ENCODE results near the gene C1orf50.

The C1orf50 gene

GRCh38 chr1:42733415-42734200, 33.4 kb upstream of the C1orf50 start:
- H3K4me1 ChIP-seq (ENCODE audit: control insufficient read depth, insufficient read depth, low read length): no peaks in the 10 kb centered on the region
- no peaks in the 10 kb centered on the region for H3K9me3 ChIP-seq (ENCODE audit: control insufficient read depth in 2 of 2, low read length in 2 of 2)
- no peaks in the 10 kb centered on the region for H3K36me3 ChIP-seq (ENCODE audit: control insufficient read depth in 2 of 2, insufficient read depth in 2 of 2, low read length in 2 of 2)
- no peaks in the 10 kb centered on the region for H3K27me3 ChIP-seq (ENCODE audit: control insufficient read depth in 1 of 2, insufficient read depth in 2 of 2, low read length in 2 of 2)
- H3K9ac ChIP-seq (ENCODE audit: low read length in 2 of 2): no peak overlapping the region
- H3K4me3 ChIP-seq (ENCODE audit: low read length in 2 of 2): no peak overlapping the region
- no peak overlapping the region for H3K27ac ChIP-seq (ENCODE audit: low read length)

DNA sequence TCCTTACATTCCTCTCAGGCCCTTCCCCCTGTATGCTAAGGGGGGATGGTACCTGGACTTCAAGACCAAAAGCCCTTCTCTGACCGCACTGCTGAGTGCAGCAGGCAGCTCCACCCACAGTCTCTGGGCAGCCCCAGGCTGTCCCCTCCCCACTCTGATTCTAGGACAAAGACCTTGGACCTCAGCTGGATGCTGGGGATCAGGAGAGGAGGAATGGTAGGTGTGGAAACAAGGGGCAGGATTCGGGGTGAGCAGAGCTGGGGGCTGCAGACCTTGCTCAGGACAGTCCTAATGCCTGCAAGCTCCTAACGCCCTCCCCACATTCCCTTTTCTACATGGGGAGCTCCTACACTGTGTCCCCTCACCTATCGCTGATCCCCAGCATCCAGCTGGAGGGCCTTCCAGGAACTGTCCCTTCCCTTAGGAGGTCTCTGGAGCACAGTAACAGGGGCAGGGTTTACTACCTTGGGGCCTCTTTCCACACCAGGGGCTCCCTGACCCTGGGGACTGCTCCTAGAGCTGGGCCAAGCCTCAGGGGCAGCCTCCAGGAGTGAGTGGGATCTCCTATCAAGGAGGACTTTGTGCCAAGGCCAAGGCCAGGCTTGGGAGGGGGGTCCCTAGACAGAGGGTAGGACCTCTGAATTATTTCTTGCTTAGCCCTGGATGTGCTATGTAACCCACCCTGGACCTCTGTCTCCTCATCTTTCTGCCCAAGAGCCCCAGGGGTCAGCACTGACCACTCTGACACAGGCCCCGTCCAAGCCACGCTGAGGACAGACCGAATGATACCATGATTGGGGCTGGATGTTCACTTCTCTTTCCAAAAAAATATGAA, 32.6 kb upstream of the C1orf50 start:
- H3K27me3 ChIP-seq (ENCODE audit: control insufficient read depth in 1 of 2, insufficient read depth in 2 of 2, low read length in 2 of 2): no peaks in the 10 kb centered on the region
- no peaks in the 10 kb centered on the region for H3K9me3 ChIP-seq (ENCODE audit: control insufficient read depth in 2 of 2, low read length in 2 of 2)
- H3K27ac ChIP-seq (ENCODE audit: low read length): no peak overlapping the region
- H3K9ac ChIP-seq (ENCODE audit: low read length in 2 of 2): no peak overlapping the region
- H3K4me3 ChIP-seq (ENCODE audit: low read length in 2 of 2): no peak overlapping the region
- no peaks in the 10 kb centered on the region for H3K4me1 ChIP-seq (ENCODE audit: control insufficient read depth, insufficient read depth, low read length)
- no peaks in the 10 kb centered on the region for H3K36me3 ChIP-seq (ENCODE audit: control insufficient read depth in 2 of 2, insufficient read depth in 2 of 2, low read length in 2 of 2)

GRCh38 chr1:42735056-42735455, 32.0 kb upstream of the C1orf50 start:
- no peaks in the 10 kb centered on the region for H3K36me3 ChIP-seq (ENCODE audit: control insufficient read depth in 2 of 2, insufficient read depth in 2 of 2, low read length in 2 of 2)

GRCh38 chr1:42735477-42736105, 31.5 kb upstream of the C1orf50 start:
- Histone ChIP-seq H3K9ac (ENCODE audit: low read length in 2 of 2) (no peak overlapping the region), H3K27ac (ENCODE audit: low read length) (no peak overlapping the region), H3K36me3 (ENCODE audit: control insufficient read depth in 2 of 2, insufficient read depth in 2 of 2, low read length in 2 of 2) (no peaks in the 10 kb centered on the region), H3K4me1 (ENCODE audit: control insufficient read depth, insufficient read depth, low read length) (no peaks in the 10 kb centered on the region), H3K9me3 (ENCODE audit: control insufficient read depth in 2 of 2, low read length in 2 of 2) (no peaks in the 10 kb centered on the region), H3K27me3 (ENCODE audit: control insufficient read depth in 1 of 2, insufficient read depth in 2 of 2, low read length in 2 of 2) (no peaks in the 10 kb centered on the region), H3K4me3 (ENCODE audit: low read length in 2 of 2) (no peak overlapping the region)

More at GRCh38 chr1:42735056-42735455, 32.0 kb upstream of the C1orf50 start:
- H3K9ac ChIP-seq (ENCODE audit: low read length in 2 of 2): no peak overlapping the region
- H3K4me3 ChIP-seq (ENCODE audit: low read length in 2 of 2): no peak overlapping the region
- no peaks in the 10 kb centered on the region for H3K4me1 ChIP-seq (ENCODE audit: control insufficient read depth, insufficient read depth, low read length)
- H3K27me3 ChIP-seq (ENCODE audit: control insufficient read depth in 1 of 2, insufficient read depth in 2 of 2, low read length in 2 of 2): no peaks in the 10 kb centered on the region
- H3K27ac ChIP-seq (ENCODE audit: low read length): no peak overlapping the region
- H3K9me3 ChIP-seq (ENCODE audit: control insufficient read depth in 2 of 2, low read length in 2 of 2): no peaks in the 10 kb centered on the region

DNA sequence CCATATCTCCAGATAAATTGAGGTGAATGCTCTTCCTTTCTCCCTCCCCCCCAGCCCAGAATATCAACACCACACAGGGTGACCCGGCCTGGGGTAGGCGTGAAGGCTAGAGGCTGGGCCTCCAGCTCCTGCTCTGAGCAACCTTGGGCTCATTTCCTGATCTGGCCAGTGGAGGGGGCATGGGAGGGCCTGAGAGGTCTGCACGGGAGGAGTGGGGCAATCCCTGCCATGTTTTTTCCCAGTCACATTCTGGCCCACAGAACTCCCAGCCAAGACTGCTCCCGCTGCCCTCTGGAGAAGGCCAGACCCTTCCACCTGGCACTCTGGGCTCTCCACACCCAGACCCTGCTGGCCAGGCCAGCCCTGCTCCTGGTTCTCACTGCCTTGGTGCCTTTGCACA, 30.9 kb upstream of the C1orf50 start:
- Histone ChIP-seq H3K27ac (ENCODE audit: low read length) (no peak overlapping the region), H3K4me1 (ENCODE audit: control insufficient read depth, insufficient read depth, low read length) (no peaks in the 10 kb centered on the region), H3K27me3 (ENCODE audit: control insufficient read depth in 1 of 2, insufficient read depth in 2 of 2, low read length in 2 of 2) (no peaks in the 10 kb centered on the region), H3K9me3 (ENCODE audit: control insufficient read depth in 2 of 2, low read length in 2 of 2) (no peaks in the 10 kb centered on the region), H3K4me3 (ENCODE audit: low read length in 2 of 2) (no peak overlapping the region), H3K36me3 (ENCODE audit: control insufficient read depth in 2 of 2, insufficient read depth in 2 of 2, low read length in 2 of 2) (no peaks in the 10 kb centered on the region), H3K9ac (ENCODE audit: low read length in 2 of 2) (no peak overlapping the region)

DNA sequence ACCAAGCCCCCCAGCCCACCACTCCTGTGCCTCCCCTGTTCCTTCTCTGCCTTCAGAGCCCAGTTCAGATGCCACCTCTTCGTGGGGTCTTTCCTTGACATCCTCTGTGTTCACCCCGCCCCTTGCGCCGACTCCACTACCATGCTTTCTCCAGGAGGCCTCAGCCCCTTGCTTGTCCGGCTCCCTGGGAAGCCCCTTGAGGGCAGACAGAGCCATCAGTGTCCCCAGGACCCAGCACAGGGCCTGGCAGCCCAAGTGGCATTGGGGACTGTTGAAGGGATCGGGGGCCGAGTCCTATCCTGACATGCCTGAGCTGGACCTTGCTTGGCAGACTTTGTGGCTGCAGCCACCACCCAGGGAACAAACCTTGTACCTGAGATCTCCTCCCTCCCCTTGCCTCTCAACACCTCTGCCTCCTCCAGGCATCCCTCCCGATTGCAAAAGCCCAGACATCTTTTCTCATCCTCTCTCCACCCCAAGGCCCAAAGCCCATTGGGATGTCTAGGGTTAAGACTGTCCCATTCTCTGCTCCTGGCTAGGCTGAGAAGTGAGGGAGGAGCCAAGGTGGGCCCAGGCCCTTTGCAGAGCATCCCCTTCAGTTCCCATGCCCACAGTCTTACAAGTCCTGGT, 30.4 kb upstream of the C1orf50 start:
- Histone ChIP-seq H3K4me1 (ENCODE audit: control insufficient read depth, insufficient read depth, low read length) (no peaks in the 10 kb centered on the region), H3K27ac (ENCODE audit: low read length) (no peak overlapping the region), H3K27me3 (ENCODE audit: control insufficient read depth in 1 of 2, insufficient read depth in 2 of 2, low read length in 2 of 2) (no peaks in the 10 kb centered on the region), H3K4me3 (ENCODE audit: low read length in 2 of 2) (no peak overlapping the region), H3K9me3 (ENCODE audit: control insufficient read depth in 2 of 2, low read length in 2 of 2) (no peaks in the 10 kb centered on the region), H3K36me3 (ENCODE audit: control insufficient read depth in 2 of 2, insufficient read depth in 2 of 2, low read length in 2 of 2) (no peaks in the 10 kb centered on the region), H3K9ac (ENCODE audit: low read length in 2 of 2) (no peak overlapping the region)

DNA sequence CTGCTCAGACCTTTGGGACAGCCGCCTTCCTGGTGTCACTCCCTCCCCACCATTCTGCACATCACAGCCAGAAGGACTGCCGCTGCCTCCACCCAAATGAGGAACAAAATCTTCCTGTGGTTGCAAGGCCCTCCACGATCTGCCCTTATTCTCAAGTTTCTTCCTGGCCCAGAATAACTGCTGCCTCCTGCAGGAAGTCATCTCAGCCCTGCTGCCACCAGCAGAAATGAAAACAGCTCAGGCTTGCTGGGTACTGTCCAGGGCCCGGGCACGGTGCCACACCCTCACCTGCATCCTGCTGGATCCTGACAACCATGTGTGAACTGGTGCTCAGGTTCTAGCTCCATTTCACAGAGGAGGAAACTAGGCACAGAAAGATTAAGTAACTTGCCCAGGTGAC, 29.8 kb upstream of the C1orf50 start:
- Histone ChIP-seq H3K27ac (ENCODE audit: low read length) (no peak overlapping the region), H3K36me3 (ENCODE audit: control insufficient read depth in 2 of 2, insufficient read depth in 2 of 2, low read length in 2 of 2) (no peaks in the 10 kb centered on the region), H3K9ac (ENCODE audit: low read length in 2 of 2) (no peak overlapping the region), H3K27me3 (ENCODE audit: control insufficient read depth in 1 of 2, insufficient read depth in 2 of 2, low read length in 2 of 2) (no peaks in the 10 kb centered on the region), H3K4me1 (ENCODE audit: control insufficient read depth, insufficient read depth, low read length) (no peaks in the 10 kb centered on the region), H3K4me3 (ENCODE audit: low read length in 2 of 2) (no peak overlapping the region), H3K9me3 (ENCODE audit: control insufficient read depth in 2 of 2, low read length in 2 of 2) (no peaks in the 10 kb centered on the region)

- Histone ChIP-seq H3K27ac (ENCODE audit: low read length) (no peak overlapping the region), H3K9ac (ENCODE audit: low read length in 2 of 2) (no peak overlapping the region), H3K4me3 (ENCODE audit: low read length in 2 of 2) (no peak overlapping the region), H3K27me3 (ENCODE audit: control insufficient read depth in 1 of 2, insufficient read depth in 2 of 2, low read length in 2 of 2) (no peaks in the 10 kb centered on the region), H3K36me3 (ENCODE audit: control insufficient read depth in 2 of 2, insufficient read depth in 2 of 2, low read length in 2 of 2) (no peaks in the 10 kb centered on the region), H3K9me3 (ENCODE audit: control insufficient read depth in 2 of 2, low read length in 2 of 2) (no peaks in the 10 kb centered on the region), H3K4me1 (ENCODE audit: control insufficient read depth, insufficient read depth, low read length) (no peaks in the 10 kb centered on the region)
These were observed 28.9 kb upstream of the C1orf50 start for GRCh38 chr1:42737986-42738677.

GRCh38 chr1:42738678-42739226, 28.3 kb upstream of the C1orf50 start:
- H3K4me1 ChIP-seq (ENCODE audit: control insufficient read depth, insufficient read depth, low read length): no peaks in the 10 kb centered on the region
- no peak overlapping the region for H3K4me3 ChIP-seq (ENCODE audit: low read length in 2 of 2)

More at GRCh38 chr1:42738678-42739226, 28.3 kb upstream of the C1orf50 start:
- no peak overlapping the region for H3K27ac ChIP-seq (ENCODE audit: low read length)
- no peak overlapping the region for H3K9ac ChIP-seq (ENCODE audit: low read length in 2 of 2)
- H3K9me3 ChIP-seq (ENCODE audit: control insufficient read depth in 2 of 2, low read length in 2 of 2): no peaks in the 10 kb centered on the region
- H3K36me3 ChIP-seq (ENCODE audit: control insufficient read depth in 2 of 2, insufficient read depth in 2 of 2, low read length in 2 of 2): no peaks in the 10 kb centered on the region
- no peaks in the 10 kb centered on the region for H3K27me3 ChIP-seq (ENCODE audit: control insufficient read depth in 1 of 2, insufficient read depth in 2 of 2, low read length in 2 of 2)
